Head of caudate nucleus (tissue), 42 donors: ENCODE measurements around the gene CRIP3.
"Not testable (repeated sequence)": the region's sequence is repeated elsewhere in the genome, so short reads cannot be mapped to it uniquely, and the experiment has no call there.

Source experiments
- DNase-seq, 42 donors: peaks; one replicate each; pipeline versions ENCODE4 v3.0.0 to v3.0.0-alpha.2; 2020 to 2021; ENCODE audit warnings: mixed read lengths in 7 of 42
- intact Hi-C: fragments of 100-400 bp; cut with DNase I; formaldehyde crosslinking; loops from one replicate; pipeline ENCODE4 v1.15.0; 2022

The CRIP3 gene

GRCh38 chr6:43308990-43309477, 408 bp upstream of the CRIP3 start:
- intact Hi-C loops: no loop called here

GRCh38 chr6:43307451-43308100, 1.1 kb downstream of the CRIP3 start:
- intact Hi-C loops: no loop called here
- no peak for DNase-seq

More at GRCh38 chr6:43308990-43309477, 408 bp upstream of the CRIP3 start:
- no peak for DNase-seq

- intact Hi-C loops: no loop called here
- DNase-seq: no peak
These were observed 2.5 kb downstream of the CRIP3 start for GRCh38 chr6:43306086-43306485.

GRCh38 chr6:43304882-43305281, 3.7 kb downstream of the CRIP3 start:
- intact Hi-C loops: no loop called here
- peak in 1 of 42 donors; percentile 8 for DNase-seq

- DNase-seq: peak in 1 of 42 donors; percentile 20
- intact Hi-C loops: no loop called here
These were observed 4.3 kb downstream of the CRIP3 start for GRCh38 chr6:43304361-43304760.

GRCh38 chr6:43303751-43304331, 4.8 kb downstream of the CRIP3 start:
- intact Hi-C loops: no loop called here
- DNase-seq: peak in 1 of 42 donors; percentile 12

- peak in 1 of 42 donors; percentile 12 for DNase-seq
- intact Hi-C loops: not testable (repeated sequence)
These were observed 5.6 kb downstream of the CRIP3 start for GRCh38 chr6:43303006-43303405.

GRCh38 chr6:43302126-43302525, 6.5 kb downstream of the CRIP3 start:
- peak in 2 of 42 donors; percentile 31 to 33 for DNase-seq
- intact Hi-C loops: no loop called here

GRCh38 chr6:43301081-43301870, 7.3 kb downstream of the CRIP3 start:
- DNase-seq: peak in 2 of 42 donors; percentile 8 to 34
- intact Hi-C loops: no loop called here

- intact Hi-C loops: no loop called here
- DNase-seq: peak in 3 of 42 donors; percentile 13 to 38 (median 30)
These were observed 9.0 kb downstream of the CRIP3 start for GRCh38 chr6:43299338-43300293.

- intact Hi-C loops: no loop called here
- DNase-seq: peak in 2 of 42 donors; percentile 3 to 32
These were observed 9.9 kb downstream of the CRIP3 start for GRCh38 chr6:43298565-43299337.

- peak in 5 of 42 donors; percentile 23 to 46 (median 28) for DNase-seq
These were observed 10.7 kb downstream of the CRIP3 start, which contains the start of gene SLC22A7 for GRCh38 chr6:43297644-43298564. Gene SLC22A7 (plus strand): TSS chr6:43298260. CDS start chr6:43298359, 99 bp downstream.

GRCh38 chr6:43296780-43297497, 11.7 kb downstream of the CRIP3 start:
- intact Hi-C loops: no loop called here
- DNase-seq: peak in 1 of 42 donors; percentile 2

More at GRCh38 chr6:43297644-43298564, 10.7 kb downstream of the CRIP3 start, which contains the start of gene SLC22A7:
- intact Hi-C loops: no loop called here

- intact Hi-C loops: no loop called here
- no peak for DNase-seq
These were observed 13.2 kb downstream of the CRIP3 start for GRCh38 chr6:43295456-43295855.

GRCh38 chr6:43294536-43294935, 14.1 kb downstream of the CRIP3 start:
- intact Hi-C loops: no loop called here
- DNase-seq: no peak

- intact Hi-C loops: no loop called here
These were observed 14.9 kb downstream of the CRIP3 start for GRCh38 chr6:43293698-43294097.

More at GRCh38 chr6:43293698-43294097, 14.9 kb downstream of the CRIP3 start:
- no peak for DNase-seq
